CD4-positive, alpha-beta T cell treated with Interleukin-21 for 1 hour (primary cell): Measurements from ENCODE around the gene VWC2L.

Experiments used
- DNase-seq: peaks from one replicate; pipeline ENCODE4 v3.0.0-alpha.2; 2020

VWC2L gene

DNA sequence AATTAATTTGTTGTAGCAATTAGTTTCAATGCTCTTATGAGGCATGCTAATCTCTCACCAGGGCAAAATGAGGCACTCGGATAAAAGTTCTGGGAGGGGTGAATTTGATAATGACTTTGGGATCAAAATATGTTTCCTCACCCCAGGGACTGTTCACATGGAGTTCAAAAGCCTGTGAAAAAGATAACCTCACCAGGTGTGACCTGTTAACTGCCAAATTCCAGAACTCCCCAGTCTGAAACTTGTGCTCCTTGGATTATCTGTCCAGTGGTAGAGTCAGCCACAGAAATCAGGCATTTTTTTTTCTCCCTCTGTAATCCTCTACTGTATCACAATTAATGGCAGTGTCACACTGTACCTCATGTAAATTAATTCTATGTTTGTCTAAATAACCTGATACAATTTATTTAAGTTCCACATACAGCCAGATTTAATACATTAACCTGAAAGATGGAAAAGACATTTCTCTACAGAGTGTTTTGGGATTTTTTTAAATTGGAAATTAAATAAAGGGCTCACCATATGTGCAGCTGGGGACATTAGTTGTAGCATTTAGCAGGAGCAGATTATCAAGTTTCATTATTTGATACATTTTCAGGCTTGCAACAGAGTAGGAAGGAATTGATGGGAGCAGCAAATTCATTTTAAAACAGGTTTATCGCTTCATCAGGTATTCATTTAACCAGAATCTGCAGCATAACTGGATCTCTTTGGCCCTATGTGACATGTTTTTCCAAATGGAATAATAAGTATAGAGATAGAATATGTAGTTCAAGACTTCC, 191.2 kb downstream of the VWC2L start:
- no peak for DNase-seq

DNA sequence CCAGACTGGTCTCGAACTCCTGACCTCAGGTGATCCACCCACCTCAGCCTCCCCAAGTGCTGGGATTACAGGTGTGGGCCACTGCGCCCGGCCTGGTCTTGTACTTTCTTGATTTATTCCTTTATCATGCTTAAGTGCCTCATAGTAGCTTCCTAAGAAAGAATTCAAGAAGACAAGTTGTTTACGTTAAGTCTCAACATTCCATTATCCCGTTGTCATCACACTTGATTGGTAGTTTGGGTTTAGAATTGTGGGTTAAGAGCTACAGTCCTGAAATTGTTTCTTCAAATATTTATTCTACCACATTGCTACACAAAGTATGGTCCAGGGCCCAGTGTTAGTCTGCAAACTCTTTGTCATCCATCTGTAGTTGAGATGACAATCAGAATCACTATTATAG, 194.0 kb downstream of the VWC2L start:
- no peak for DNase-seq

DNA sequence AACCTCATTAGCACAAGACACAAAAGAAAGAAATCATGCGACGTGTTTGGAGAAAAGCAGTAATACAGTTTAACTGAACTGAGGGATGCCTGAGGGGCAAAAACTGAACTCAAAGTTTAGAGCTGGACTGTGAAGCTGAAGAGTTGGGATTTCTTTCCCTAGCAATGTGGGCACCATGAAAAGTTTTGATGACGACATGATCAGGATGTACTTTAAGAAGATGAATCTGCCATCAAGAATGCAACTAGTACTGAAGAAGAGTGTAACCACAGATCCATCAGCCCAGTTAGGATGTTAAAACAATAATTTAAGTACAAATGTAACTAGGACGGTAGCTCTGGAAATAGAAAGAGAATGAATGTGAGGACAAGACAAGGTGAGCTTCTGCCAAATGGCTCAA, 196.2 kb downstream of the VWC2L start:
- DNase-seq, result no peak

DNA sequence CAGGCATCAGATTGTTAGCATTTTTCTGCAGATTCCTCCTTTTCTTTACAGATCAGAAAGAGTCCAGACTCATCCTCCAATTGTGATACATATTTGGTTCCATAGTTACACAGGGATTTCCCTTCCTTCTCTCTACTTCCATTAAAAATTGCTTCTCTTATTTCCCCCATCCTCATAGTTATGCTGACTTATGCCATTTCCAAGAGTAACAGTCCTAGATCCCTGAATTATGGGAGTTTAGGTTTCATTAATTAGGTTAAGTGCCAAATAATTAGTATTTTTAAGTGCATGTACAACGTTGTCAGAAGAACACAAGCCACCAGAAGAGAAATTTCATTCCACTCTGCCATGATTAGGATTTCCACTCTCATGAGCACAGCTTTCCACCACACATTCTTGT, 200.2 kb downstream of the VWC2L start:
- no peak for DNase-seq

DNA sequence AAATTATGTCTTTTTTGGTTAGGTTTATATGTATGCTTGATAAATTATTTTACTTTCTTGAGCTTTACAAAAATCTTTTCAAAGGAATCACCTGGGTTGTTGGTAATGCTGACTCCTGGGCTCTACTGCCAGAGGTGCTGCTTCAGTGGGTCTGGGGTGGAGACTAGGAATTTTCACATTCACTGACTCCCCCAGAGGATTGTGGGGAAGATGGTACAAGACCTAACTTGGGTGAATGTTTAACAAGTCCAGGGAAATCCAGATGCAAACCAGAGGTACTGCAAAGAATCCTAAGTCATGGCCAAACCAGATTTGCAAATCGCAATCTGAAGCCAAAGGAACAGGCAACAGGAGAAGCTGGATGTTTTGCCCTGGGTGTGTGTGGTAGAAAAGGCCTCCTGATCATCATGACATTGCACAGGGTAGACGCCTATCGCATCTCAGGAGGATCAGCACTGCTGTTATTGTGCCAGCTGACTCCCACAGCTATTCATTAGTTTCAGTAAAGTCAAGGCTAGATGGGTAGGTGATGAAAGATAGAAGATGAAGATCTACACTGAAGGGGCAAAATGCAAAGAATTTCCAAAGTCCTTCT, 213.4 kb downstream of the VWC2L start:
- DNase-seq, result no peak

DNA sequence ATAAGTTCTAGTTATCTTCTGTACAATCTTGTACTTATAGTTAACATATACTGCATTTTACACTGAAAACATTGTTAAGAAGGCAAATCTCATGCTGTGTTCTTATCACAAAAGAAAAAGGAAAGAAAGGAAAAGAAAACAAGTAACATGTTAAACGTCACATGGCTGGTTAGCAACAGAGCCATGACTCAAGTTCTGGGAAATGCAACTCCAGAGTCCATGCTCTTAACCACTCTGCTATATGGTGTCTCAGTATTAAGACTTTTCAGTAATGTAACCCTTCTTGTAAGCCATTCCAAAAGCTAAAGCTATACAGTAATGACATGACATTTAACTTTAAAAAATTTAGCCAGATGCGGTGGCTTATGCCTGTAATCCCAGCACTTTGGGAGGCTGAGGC, 217.2 kb downstream of the VWC2L start:
- no peak for DNase-seq
